SK-N-SH treated with all-trans-retinoic acid at 6 μM for 48 hours (cell line): ENCODE results near the gene TBL1XR1.

Experiments
- ATAC-seq: fragments of 200-7000 bp; cut with Tn5 transposase; 3 replicates; pipeline ENCODE4 v1.9.1; 2020; ENCODE audit warnings: mild to moderate bottlenecking, moderate library complexity
- ARNTL ChIP-seq: fragments of 450-650 bp; formaldehyde crosslinking; IDR thresholded peaks from 2 replicates; pipeline ENCODE4 v1.5.0; 2020; ENCODE audit warnings: low read depth, mild to moderate bottlenecking, moderate library complexity, borderline replicate concordance
- BACH2 ChIP-seq: fragments of 250-450 bp; sonication (Bioruptor Pico); IDR thresholded peaks from 2 replicates; pipeline ENCODE4 v1.9.0; 2021; ENCODE audit warnings: mild to moderate bottlenecking, borderline replicate concordance
- CREB5 ChIP-seq: fragments of 250-450 bp; sonication (Bioruptor Pico); IDR thresholded peaks from 2 replicates; pipeline ENCODE4 v1.5.1; 2020; ENCODE audit warnings: low read depth, mild to moderate bottlenecking, moderate library complexity
- CSDC2 ChIP-seq: fragments of 250-450 bp; sonication (Bioruptor Pico); IDR thresholded peaks from 2 replicates; pipeline ENCODE4 v1.5.0; 2020; ENCODE audit warnings: mild to moderate bottlenecking, moderate library complexity
- CSRNP3 ChIP-seq: fragments of 250-450 bp; sonication (Bioruptor Pico); IDR thresholded peaks from 2 replicates; pipeline ENCODE4 v1.5.1; 2021; ENCODE audit warnings: mild to moderate bottlenecking, moderate library complexity
- GLIS3 ChIP-seq: fragments of 250-450 bp; sonication (Bioruptor Pico); IDR thresholded peaks from 2 replicates; pipeline ENCODE4 v1.5.0; 2020; ENCODE audit warnings: mild to moderate bottlenecking, moderate library complexity
- OSR1 ChIP-seq: fragments of 250-450 bp; sonication (Bioruptor Pico); IDR thresholded peaks from 2 replicates; pipeline ENCODE4 v1.8.0; 2022; ENCODE audit warnings: moderate library complexity, mild to moderate bottlenecking, inconsistent platforms
- POU6F1 ChIP-seq: fragments of 250-450 bp; sonication (Bioruptor Pico); IDR thresholded peaks from 2 replicates; pipeline ENCODE4 v1.8.0; 2021; ENCODE audit warnings: low read depth, mild to moderate bottlenecking, moderate library complexity, borderline replicate concordance
- RARB ChIP-seq: fragments of 250-450 bp; sonication (Bioruptor Pico); IDR thresholded peaks from 2 replicates; pipeline ENCODE4 v1.8.0; 2021; ENCODE audit warnings: mild to moderate bottlenecking, moderate library complexity
- SNAI2 ChIP-seq: fragments of 250-450 bp; sonication (Bioruptor Pico); IDR thresholded peaks from 2 replicates; pipeline ENCODE4 v1.5.0; 2020; ENCODE audit warnings: mild to moderate bottlenecking, moderate library complexity
- TCF4 ChIP-seq: fragments of 250-450 bp; sonication (Bioruptor Pico); IDR thresholded peaks from 2 replicates; pipeline ENCODE4 v1.8.0; 2021; ENCODE audit warnings: mild to moderate bottlenecking, moderate library complexity, borderline replicate concordance
- TOX ChIP-seq: fragments of 250-450 bp; sonication (Bioruptor Pico); IDR thresholded peaks from 2 replicates; pipeline ENCODE4 v1.8.0; 2021; ENCODE audit warnings: mild to moderate bottlenecking, moderate library complexity, borderline replicate concordance
- TSHZ2 ChIP-seq: fragments of 250-450 bp; sonication (Bioruptor Pico); IDR thresholded peaks from 2 replicates; pipeline ENCODE4 v1.5.0; 2020; ENCODE audit warnings: mild to moderate bottlenecking, moderate library complexity
- ZC3H10 ChIP-seq: fragments of 250-450 bp; sonication (Bioruptor Pico); IDR thresholded peaks from 2 replicates; pipeline ENCODE4 v1.5.1; 2021; ENCODE audit warnings: mild to moderate bottlenecking, moderate library complexity
- ZFP3 ChIP-seq: fragments of 250-450 bp; sonication (Bioruptor Pico); IDR thresholded peaks from 2 replicates; pipeline ENCODE4 v1.5.0; 2020; ENCODE audit warnings: mild to moderate bottlenecking, moderate library complexity
- ZNF565 ChIP-seq: fragments of 450-650 bp; formaldehyde crosslinking; conservative IDR thresholded peaks from 2 replicates; pipeline ENCODE4 v1.5.0; 2020; ENCODE audit warnings: low read depth, mild to moderate bottlenecking, moderate library complexity
- ZNF70 ChIP-seq: fragments of 450-650 bp; formaldehyde crosslinking; IDR thresholded peaks from 2 replicates; pipeline ENCODE4 v1.5.0; 2020; ENCODE audit warnings: mild to moderate bottlenecking, moderate library complexity

The TBL1XR1 gene

GRCh38 chr3:177051411-177051810, 145.9 kb downstream of the TBL1XR1 start:
- TF ChIP-seq TSHZ2 (CRISPR knock-in tag) = peak; percentile 32; the same call in 1 of the 2 replicates
- peak; percentile 35; the same call in 1 of the 2 replicates for TF ChIP-seq TCF4 (CRISPR knock-in tag)
- TF ChIP-seq CREB5 (CRISPR knock-in tag) = no peak
- TF ChIP-seq, all 23 proteins: peak for 2
- no peak; the same call in 2 of the 3 replicates for ATAC-seq

GRCh38 chr3:177050501-177051237, 146.6 kb downstream of the TBL1XR1 start:
- ATAC-seq = peak; percentile 81
- no peak for TF ChIP-seq SNAI2 (CRISPR knock-in tag)

GRCh38 chr3:177045767-177046166, 151.5 kb downstream of the TBL1XR1 start:
- ATAC-seq = no peak
- TF ChIP-seq ZNF565 (no peak), TOX (CRISPR knock-in tag) (no peak), SNAI2 (CRISPR knock-in tag) (no peak), CSDC2 (CRISPR knock-in tag) (no peak), RARB (CRISPR knock-in tag) (no peak), ZNF70 (CRISPR knock-in tag) (no peak), ZFP3 (CRISPR knock-in tag) (no peak), GLIS3 (CRISPR knock-in tag) (no peak), CREB5 (CRISPR knock-in tag) (no peak), ARNTL (no peak), OSR1 (no peak), TCF4 (CRISPR knock-in tag) (no peak), BACH2 (CRISPR knock-in tag) (no peak), ZC3H10 (CRISPR knock-in tag) (no peak), TSHZ2 (CRISPR knock-in tag) (no peak), POU6F1 (no peak)

- TF ChIP-seq GLIS3 (CRISPR knock-in tag) = no peak
- TF ChIP-seq CSRNP3 (CRISPR knock-in tag) = no peak
- TF ChIP-seq TCF4 (CRISPR knock-in tag) = no peak
- no peak for TF ChIP-seq BACH2 (CRISPR knock-in tag)
- no peak for TF ChIP-seq SNAI2 (CRISPR knock-in tag)
- TF ChIP-seq, all 23 proteins: peak for 0
- ATAC-seq = no peak
These were observed 152.1 kb downstream of the TBL1XR1 start for GRCh38 chr3:177045222-177045621.
